GM15510 (cell line): ENCODE results near the gene DHX58.
A peak's percentile ranks its signal among the peaks of the same experiment; 100 is the strongest.

Source experiments
- POLR2A ChIP-seq: IDR thresholded peaks from 3 replicates; pipeline ENCODE4 v1.6.1; 2011; ENCODE audit warnings: borderline replicate concordance; ENCODE audit not compliant: insufficient read length; ENCODE audit errors: extremely low read depth

DHX58 gene

GRCh38 chr17:42112552-42113176 is at the start of gene DHX58:
DHX58 (minus strand) TSS chr17:42112714; CDS start chr17:42111892, 822 bp downstream.
- peak; percentile 94 for TF ChIP-seq POLR2A

- no peak for TF ChIP-seq POLR2A
These were observed 48.0 kb upstream of the DHX58 start for GRCh38 chr17:42160531-42160910.

- TF ChIP-seq POLR2A = no peak
These were observed 47.4 kb upstream of the DHX58 start for GRCh38 chr17:42159796-42160530.

GRCh38 chr17:42155614-42156045 is 43.1 kb upstream of the DHX58 start:
- TF ChIP-seq POLR2A = no peak

- no peak for TF ChIP-seq POLR2A
These were observed 41.6 kb upstream of the DHX58 start for GRCh38 chr17:42153919-42154742.

- TF ChIP-seq POLR2A = no peak
These were observed 34.5 kb upstream of the DHX58 start for GRCh38 chr17:42146911-42147607.

- no peak for TF ChIP-seq POLR2A
These were observed 29.9 kb upstream of the DHX58 start for GRCh38 chr17:42142371-42142896.

GRCh38 chr17:42141382-42141781 is 28.9 kb upstream of the DHX58 start:
- TF ChIP-seq POLR2A = no peak

GRCh38 chr17:42138749-42139492 is 26.4 kb upstream of the DHX58 start:
- no peak for TF ChIP-seq POLR2A

- TF ChIP-seq POLR2A = no peak
These were observed 24.1 kb upstream of the DHX58 start for GRCh38 chr17:42136654-42137051.

- TF ChIP-seq POLR2A = no peak
These were observed 23.4 kb upstream of the DHX58 start for GRCh38 chr17:42135664-42136653.

- TF ChIP-seq POLR2A = no peak
These were observed 22.6 kb upstream of the DHX58 start for GRCh38 chr17:42135151-42135550.
